GM13976 (cell line): ENCODE data around the gene PDCD6IP.
"Not testable (repeated sequence)": the region's sequence is repeated elsewhere in the genome, so short reads cannot be mapped to it uniquely, and the experiment has no call there.

ENCODE experiments used
- DNase-seq: peaks from one replicate; pipeline ENCODE4 v3.0.0; 2012; ENCODE audit warnings: low spot score
- CTCF ChIP-seq: IDR thresholded peaks from 2 replicates; pipeline ENCODE4 v1.5.1; 2012; ENCODE audit warnings: borderline replicate concordance, mild to moderate bottlenecking; ENCODE audit not compliant: insufficient read depth; ENCODE audit errors: extremely low read depth, missing control alignments, control extremely low read depth
- in situ Hi-C: fragments of 300-500 bp; cut with MboI; formaldehyde crosslinking; loops from one replicate; pipeline ENCODE4 v1.12.0; 2022; ENCODE audit warnings: low sequenced_read_pairs, mixed read lengths, inconsistent platforms; ENCODE audit not compliant: unreplicated experiment

PDCD6IP gene, protein sequence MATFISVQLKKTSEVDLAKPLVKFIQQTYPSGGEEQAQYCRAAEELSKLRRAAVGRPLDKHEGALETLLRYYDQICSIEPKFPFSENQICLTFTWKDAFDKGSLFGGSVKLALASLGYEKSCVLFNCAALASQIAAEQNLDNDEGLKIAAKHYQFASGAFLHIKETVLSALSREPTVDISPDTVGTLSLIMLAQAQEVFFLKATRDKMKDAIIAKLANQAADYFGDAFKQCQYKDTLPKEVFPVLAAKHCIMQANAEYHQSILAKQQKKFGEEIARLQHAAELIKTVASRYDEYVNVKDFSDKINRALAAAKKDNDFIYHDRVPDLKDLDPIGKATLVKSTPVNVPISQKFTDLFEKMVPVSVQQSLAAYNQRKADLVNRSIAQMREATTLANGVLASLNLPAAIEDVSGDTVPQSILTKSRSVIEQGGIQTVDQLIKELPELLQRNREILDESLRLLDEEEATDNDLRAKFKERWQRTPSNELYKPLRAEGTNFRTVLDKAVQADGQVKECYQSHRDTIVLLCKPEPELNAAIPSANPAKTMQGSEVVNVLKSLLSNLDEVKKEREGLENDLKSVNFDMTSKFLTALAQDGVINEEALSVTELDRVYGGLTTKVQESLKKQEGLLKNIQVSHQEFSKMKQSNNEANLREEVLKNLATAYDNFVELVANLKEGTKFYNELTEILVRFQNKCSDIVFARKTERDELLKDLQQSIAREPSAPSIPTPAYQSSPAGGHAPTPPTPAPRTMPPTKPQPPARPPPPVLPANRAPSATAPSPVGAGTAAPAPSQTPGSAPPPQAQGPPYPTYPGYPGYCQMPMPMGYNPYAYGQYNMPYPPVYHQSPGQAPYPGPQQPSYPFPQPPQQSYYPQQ

GRCh38 chr3:33798418-33799201, at the start of gene PDCD6IP:
Gene PDCD6IP, plus strand, starts transcription at chr3:33798630. Its CDS starts 99 bp downstream, at chr3:33798729.
- peak; percentile 91 for DNase-seq
- in situ Hi-C loops, result no loop called here
- TF ChIP-seq CTCF, result peak; percentile 9

DNA sequence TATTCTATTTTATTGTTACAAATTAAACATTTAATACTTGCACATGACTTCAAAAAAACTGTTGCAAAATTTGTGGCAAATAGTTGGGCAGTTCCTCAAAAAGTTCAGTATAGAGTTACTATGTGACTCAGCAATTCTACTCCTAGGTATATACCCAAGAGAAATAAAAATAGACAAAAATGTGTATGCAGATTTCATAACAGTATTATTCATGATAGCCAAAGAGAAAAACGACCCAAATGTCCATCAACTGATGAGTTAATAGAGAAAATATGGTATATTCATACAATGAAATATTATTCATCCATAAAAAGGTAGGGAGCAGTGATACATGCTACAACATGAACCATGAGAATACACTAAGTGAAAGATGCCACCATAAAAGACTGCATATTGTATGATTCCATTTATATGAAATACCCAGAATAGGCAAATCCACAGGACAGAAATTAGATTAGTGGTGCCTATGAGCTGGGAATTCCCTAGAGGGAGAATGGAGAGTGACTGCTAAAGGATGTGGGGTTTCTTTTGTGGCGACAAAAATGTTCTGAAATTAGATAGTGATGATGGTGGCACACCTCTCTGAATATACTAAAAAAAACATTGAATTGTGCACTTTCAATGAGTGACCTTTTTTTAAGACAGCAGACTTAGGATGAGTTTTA, 48.8 kb upstream of the PDCD6IP start:
- no peak for TF ChIP-seq CTCF
- DNase-seq, result no peak
- in situ Hi-C loops, result no loop called here

DNA sequence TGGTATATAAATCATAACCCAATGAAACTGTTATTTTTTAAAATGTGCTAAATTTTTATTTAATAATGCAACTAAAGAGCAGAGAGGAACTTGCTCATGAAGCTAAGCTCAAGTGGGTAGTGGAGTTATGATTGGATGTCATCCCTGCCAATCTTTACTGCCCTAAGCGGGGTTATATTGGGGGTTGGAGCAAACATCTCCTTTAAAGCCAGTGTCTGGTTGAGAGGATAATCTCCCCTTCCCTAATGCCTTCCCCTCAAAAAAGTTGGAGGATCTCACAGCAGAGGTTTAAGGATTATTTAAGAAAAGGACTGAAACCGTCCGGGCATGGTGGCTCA, 48.2 kb upstream of the PDCD6IP start:
- no peak for TF ChIP-seq CTCF

GRCh38 chr3:33751336-33751735, 47.1 kb upstream of the PDCD6IP start:
- in situ Hi-C loops, result no loop called here
- TF ChIP-seq CTCF, result no peak

More for the DNA sequence above, 48.2 kb upstream of the PDCD6IP start:
- in situ Hi-C loops, result no loop called here
- no peak for DNase-seq

GRCh38 chr3:33754391-33754790, 44.0 kb upstream of the PDCD6IP start:
- DNase-seq, in situ Hi-C loops: not testable (repeated sequence)

More at GRCh38 chr3:33751336-33751735, 47.1 kb upstream of the PDCD6IP start:
- DNase-seq, result no peak

DNA sequence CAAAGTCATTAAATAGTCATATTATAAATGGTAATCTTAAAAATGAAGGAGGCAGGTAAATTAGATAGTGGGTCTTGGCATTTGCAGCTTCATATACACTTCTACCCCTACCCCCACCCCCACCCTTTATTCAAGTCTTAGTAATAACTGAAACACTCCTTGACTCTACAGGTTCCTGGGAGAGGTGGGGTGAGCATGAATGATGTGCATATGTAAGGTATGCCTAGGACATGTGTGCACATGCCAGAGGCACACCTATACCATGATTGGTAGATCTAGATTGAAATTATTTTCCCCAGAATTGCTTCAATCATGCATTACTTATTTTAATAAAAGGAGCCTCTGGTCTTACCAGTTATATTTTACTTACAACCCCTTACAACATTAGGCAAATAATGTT, 40.1 kb upstream of the PDCD6IP start:
- in situ Hi-C loops, result no loop called here
- TF ChIP-seq CTCF, result no peak
- DNase-seq, result no peak
